Thyroid gland (tissue), 4 donors: ENCODE data around the gene SRSF3.

ENCODE experiments used
- CTCF ChIP-seq, 6 experiments: fragments of 200-600 bp in 3 of 6; fragments of 450-650 bp in 3 of 6; sonication (generic) in 3 of 6; IDR thresholded peaks; one replicate each; pipeline ENCODE4 v1.5.1; 2016 to 2019; ENCODE audit warnings: antibody characterized with exemption in 6 of 6, mild to moderate bottlenecking in 2 of 6, inconsistent platforms in 1 of 6, moderate library complexity in 1 of 6
- POLR2A ChIP-seq, 2 donors: fragments of 450-650 bp; IDR thresholded peaks; one replicate each; pipeline ENCODE4 v1.6.1; 2017; ENCODE audit warnings: antibody characterized with exemption in 2 of 2, mild to moderate bottlenecking in 2 of 2, moderate library complexity in 1 of 2

GRCh38 chr6:36634317-36635108 lies 40.4 kb downstream of the SRSF3 start:
- TF ChIP-seq POLR2A (IDR thresholded peaks at IDR 0.05) (no peak), CTCF (IDR thresholded peaks at IDR 0.05) (no peak)
